Kidney glomerular epithelial cell (primary cell): ENCODE results near the gene POLD2.

Experiments
- DNase-seq: peaks from one replicate; lab custom pipeline; 2025; lab: John Stamatoyannopoulos, UW

The POLD2 gene

DNA sequence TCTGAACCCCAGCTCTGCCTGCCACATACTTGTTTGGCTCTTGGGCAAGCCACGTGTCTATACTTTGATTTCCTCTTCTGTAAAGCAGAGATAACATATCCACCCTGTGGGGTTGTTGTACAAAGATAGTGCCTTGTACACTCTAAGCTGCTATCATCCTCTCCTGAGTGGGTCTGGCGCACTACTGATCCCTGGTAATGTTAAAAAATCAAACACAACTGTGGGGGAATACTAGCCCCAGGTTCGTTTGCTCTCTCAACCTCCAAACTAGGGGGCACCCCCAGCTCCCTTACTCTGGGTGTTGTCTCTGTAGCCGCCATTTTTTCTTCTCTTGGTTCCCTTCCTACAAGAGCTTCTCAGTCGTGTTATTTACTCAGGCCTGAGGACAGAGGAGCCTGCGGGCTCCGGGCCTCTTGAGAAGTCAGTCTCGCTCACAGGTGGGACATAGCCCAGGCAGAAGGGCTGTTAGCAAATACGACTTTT lies 42.0 kb downstream of the POLD2 start:
- DNase-seq = no peak

DNA sequence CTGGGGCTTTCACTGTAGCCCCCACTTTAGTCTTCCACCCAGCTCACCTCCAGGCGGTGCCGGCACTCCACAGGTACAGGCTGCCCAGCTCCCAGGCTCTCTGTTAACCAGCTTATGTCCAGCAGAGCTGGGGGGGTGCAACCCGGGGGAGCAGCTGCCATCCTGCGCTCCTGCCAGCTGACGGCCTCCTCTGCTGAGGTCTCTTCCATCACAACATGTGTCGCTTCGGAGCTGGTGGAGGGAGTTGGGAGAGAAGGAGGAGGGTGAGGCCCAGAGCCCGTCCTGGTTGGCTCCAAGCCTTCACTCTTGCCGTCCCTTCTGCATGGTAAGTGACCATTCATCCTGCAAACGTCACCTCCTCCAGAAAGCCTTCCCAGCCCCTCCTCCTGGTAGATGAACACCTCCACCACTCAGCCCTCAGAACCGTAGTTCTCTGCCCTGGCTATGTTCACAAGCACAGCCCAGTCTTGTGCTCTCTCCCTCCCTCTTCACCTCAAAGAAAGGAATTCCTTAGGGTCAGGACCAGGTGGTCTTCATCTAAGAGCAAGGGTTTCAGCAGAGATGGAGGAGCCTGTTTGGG lies 42.6 kb downstream of the POLD2 start:
- no peak for DNase-seq

DNA sequence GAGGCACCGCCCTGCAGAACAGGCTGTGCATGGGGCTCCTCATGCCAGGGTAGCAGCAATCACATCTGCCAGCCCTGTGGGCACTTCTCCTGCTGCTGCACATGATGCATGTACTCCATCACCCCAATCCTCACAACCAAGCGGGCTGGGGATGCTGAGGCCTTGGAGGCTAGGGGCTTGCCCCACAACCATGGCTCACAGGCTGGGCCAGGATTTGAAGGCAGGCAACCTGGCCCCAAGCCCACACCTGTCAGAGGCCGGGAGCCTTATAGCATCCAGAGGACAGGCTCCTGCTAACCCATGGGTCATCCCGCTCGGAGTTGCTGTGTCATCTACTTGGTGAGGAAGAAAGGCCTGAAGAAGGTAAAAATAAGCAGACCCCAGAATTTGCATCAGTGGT lies 43.2 kb downstream of the POLD2 start:
- DNase-seq = no peak

DNA sequence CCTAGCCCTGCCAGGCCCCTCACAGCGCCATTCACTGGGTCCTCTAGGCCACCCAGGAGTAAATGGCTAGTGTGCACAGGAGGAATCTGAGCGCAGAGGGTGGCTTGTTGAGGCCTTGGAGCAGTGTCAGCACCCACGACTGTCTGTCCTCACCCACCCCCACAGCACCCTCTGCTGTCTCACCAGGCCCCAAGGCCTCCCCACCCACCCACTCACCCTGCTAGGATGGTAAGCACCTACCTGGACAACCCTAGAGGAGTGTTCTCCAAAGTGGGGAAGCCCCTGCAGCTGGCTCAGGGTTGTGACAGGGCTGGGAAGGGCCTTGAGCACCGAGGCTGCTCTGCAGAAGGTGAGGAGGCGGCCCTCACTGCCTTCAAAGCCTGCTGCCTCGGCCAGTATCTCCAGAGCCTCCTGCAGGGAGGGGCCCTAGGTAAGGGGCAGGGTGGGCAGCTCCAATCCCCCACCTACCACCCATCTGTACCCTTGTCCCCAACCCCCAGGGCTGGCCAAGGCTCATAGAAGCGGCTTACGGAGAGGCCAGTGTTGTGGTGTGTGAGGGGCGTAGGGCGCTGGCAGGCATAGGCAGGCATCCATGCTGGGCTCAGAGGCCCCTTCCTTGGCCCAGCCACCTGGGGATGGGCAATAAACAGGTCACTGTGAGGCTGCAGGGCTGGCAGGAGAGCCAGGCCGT lies 43.9 kb downstream of the POLD2 start:
- DNase-seq = no peak

DNA sequence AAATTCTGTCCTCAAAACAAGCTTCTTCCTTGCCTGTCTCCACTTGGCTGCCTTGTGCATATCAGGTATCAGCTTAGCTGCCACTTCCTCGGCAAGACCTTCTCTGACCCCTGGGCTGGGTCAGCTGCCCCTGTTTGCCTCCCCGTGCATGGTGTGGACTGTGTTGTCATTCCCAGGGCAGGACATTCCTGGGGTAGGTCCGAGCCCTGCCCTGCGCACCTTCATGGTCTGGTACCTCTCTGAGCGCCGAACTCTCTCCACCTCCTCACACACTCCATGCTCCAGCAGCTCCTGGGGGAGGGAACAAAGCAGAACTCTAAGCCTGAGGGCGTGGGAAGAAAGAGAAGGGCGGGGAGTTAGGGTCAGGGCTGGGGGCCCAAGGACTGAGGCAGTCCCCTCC lies 44.8 kb downstream of the POLD2 start:
- DNase-seq = peak; percentile 83

DNA sequence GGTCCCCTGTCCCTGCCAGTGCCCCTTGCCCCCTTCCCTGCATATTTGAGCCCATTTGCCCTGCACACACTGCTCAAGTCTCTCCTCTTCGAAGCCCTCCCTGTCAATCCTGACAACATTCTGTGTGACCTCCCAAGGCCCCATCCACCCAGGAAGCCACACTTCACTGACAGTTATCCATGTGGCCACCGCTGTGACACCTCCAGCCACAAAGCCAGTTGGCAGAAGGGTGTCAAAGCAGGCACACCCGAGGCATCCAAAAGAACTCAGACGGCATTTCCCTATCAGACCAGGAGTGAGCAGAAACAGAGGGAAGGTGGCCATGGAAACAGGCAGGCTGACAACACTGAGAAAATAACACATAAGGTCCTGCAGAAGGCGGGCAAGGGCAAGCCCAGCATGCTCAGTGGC lies 45.7 kb downstream of the POLD2 start:
- no peak for DNase-seq

DNA sequence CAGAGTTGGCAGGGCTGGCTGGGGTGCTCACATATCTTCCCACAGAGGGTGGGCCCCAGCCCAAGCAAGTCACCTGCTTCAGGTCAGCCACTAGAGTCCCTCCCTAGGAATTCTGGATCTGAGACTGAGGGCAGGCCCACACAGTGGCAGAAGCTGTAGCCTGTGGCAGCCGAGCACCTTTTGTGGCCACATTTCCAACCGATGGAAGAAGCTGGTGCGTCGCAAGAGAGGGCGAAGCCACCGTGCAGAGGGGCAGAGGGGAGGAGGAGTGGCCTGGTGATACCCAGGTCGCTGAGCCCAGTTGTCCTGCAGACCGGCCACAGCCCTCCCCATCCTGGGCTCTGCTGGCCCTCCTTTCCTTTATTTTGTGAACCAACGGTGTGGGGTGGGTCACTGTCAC lies 46.3 kb downstream of the POLD2 start:
- no peak for DNase-seq

DNA sequence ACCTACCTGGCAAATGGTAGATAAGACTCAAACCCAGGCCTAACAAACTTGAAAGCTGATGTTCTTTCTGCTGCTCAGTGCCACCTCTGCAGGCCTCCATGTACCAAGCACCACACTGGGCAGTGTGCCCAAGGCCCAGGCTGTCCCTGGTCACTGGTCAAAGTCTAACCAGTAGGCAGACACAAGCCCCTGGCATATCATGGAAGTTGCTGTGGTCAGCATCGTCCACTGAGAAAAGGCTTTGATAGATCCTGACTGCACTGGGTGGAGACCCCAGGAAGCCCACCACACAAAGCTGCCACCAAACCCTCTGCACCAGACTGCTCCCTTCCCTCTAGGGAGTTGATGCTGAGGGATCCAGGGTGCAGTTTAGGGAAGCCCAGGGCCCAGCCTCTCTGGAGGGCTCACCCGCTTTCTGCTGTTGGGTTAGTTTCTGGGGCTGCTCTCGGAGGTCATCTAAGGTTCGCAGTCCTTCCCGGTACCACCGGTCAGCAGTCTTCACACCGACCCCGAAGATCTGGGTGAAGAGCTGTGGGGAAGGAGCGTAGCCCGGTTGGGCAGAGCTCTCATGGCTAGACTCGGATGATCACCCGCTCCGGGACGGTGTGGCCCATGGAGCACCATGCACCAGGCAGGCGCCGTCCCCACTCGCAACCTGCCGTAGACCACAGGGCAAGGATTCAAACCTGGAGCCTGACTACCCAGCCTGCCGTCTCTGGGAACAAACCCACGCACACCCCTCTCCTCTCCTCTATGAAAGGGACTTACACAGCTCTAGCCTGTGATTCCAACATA lies 47.0 kb downstream of the POLD2 start:
- DNase-seq = no peak

DNA sequence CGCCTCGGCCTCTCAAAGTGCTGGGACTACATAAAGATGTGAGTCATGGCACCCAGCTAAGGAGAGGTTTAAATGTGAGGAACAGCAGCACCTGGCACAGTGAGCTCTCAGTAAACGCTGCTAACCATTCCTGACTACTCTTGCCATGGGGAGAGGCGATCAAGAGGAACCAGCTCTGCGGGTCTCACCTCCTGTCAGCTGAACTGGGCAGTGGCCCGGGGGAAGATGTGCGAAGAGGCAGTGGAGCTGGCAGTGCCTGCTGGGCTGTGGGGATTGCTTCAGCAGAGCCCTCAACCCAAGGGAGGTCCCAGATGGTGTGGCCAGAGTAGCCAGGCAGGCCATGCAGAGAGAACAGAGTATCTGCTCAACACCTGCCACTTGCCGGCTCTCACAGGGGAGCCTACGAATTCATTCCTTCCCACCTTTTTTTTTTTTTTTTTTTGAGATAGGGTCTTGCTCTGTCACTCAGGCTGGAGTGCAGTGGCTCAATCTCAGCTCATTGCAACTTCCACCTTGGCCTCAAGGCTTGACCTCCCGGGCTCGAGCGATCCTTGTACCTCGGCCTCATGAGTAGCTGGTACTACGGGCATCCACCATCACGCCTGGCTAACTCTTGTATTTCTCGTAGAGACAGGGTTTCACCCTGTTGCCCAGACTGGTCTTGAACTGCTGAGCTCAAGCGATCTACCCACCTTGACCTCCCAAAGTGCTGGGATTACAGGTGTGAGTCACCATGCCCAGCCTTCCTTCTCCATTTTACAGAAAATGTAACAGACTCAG lies 47.9 kb downstream of the POLD2 start:
- DNase-seq = no peak

DNA sequence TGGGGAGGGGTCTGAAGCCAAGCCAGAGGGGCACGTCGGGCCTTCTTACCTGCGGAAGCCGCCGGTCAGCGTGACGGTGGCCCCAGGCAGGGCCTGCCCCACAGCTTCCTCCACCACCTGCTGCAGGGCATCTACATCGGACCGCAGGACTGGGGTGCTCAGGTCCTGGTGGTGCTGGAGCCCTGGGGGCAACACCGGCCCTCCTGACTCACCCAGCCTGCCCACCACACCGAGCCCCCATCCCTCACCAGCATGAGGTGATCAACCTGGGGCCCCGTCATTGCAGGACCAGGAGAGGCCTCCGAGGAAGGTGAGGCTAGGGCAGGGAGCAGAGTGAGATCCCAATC lies 49.0 kb downstream of the POLD2 start:
- DNase-seq = no peak

DNA sequence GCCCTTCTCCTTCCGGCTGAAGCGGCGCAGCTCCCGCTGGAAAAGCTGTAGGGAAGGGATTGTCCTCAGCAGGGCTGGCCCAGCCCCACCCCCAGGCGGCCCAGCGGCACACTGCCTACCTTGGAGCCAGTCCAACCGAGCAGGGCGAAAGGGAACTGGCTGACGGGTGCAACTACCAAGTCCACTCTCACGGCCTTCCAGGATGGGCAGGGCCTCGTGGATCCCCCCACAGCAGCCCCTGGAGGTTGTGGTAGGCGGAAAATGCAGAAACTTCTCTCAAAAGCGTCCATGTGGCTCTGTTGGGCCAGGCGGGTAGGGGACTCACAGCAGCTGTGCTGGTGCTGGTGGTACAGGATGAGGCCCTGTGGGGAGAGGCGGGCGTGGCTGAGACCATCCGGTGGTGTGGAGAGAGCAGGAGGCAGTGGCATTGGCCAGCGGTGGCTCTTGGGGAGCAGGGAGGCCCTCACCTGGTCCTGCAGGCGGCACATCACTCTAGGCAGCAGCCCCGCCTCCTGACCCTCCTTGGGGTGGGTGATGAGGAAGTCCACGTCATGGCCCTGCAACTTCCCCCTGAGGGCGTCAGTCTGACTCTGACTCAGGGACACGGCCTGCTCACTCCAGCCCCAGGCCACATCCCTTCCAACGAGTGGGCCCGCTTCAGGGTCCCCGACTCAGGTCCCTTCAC lies 49.5 kb downstream of the POLD2 start:
- no peak for DNase-seq

DNA sequence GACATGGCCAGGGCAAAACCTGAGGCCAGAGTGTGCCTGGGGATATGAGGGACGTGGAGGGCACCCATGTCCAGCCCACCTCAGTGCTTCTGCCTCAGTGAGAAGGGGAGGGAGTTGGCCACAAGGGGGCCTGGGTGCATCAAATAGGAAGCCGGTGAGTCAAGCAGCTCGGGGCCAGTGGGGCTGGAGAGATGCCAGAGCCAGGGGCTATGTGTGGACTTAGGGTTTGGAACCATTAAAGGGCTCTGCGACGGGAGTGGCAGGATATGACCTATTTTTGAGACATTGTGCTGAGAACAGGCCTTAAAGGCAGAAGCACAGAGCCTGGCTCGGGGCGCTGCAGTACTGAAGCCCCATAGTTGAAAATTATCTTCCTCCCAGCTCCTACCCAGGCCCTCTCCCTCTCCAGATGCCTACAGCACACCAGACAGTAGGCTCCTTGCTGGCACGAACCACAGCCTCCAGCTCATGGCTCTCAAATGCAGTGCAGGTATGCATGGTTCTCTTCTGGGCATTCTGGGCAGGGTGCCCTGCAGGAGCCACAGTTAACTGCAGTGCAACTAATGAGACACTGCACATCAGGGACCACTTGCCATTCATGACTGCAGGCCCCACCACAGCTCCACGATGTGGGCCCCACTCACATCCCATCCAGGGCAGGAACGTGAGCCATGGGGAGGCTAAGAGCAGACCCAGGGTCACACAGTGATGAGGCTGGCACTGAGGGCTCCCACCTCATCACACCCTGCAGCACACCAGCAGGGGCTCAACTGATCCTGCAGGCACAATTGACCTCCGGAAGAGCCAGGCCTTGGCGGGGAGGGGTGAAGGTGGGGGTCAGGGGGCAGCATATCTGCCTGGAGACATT lies 50.8 kb downstream of the POLD2 start:
- DNase-seq = peak; percentile 50

DNA sequence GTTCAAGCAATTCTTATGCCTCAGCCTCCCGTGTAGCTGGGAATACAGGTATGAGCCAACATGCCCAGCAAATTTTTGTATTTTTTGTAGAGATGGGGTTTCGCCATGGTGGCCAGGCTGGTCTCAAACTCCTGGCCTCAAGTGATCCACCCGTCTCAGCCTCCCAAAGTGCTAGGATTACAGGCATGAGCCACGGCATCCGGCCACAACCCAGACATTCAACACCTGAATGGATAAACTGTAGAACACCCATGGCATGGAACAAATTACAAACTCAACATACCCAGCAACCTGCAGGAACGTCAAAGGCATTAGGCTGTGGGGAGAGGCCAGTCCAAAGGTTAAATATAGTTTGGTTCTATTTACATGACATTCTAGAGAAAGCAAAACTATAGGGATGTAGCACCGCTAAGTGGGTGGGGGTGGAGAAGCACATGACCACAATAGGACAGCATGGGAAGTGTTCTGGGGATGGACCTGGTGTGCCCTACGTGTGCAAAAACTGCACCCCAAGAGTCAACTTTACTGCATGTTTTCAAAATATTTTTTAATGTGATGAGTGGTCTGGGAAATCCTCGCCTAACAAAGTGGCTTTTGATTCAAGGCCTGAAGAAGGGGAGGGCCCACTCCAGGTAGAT lies 51.5 kb downstream of the POLD2 start:
- no peak for DNase-seq

DNA sequence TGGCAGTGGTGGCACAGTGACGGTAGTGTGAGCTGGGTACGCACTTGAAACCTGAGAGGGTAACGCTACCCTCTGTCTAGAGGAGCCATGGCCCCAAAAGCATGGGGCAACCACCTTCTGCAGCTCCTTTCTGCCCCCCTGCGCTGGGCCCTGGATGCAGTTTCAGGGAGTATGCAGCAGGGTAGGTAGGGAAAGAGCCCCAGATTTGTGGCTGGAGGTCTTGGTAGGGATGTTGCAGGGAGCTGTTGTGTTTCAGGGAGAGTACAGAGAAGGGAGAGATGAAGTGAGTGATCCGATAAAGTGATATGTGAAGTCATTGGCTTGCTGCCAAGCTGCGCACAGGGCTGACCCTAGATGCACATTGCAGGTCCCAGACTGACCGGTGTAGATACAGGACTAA lies 55.3 kb downstream of the POLD2 start:
- DNase-seq = no peak

DNA sequence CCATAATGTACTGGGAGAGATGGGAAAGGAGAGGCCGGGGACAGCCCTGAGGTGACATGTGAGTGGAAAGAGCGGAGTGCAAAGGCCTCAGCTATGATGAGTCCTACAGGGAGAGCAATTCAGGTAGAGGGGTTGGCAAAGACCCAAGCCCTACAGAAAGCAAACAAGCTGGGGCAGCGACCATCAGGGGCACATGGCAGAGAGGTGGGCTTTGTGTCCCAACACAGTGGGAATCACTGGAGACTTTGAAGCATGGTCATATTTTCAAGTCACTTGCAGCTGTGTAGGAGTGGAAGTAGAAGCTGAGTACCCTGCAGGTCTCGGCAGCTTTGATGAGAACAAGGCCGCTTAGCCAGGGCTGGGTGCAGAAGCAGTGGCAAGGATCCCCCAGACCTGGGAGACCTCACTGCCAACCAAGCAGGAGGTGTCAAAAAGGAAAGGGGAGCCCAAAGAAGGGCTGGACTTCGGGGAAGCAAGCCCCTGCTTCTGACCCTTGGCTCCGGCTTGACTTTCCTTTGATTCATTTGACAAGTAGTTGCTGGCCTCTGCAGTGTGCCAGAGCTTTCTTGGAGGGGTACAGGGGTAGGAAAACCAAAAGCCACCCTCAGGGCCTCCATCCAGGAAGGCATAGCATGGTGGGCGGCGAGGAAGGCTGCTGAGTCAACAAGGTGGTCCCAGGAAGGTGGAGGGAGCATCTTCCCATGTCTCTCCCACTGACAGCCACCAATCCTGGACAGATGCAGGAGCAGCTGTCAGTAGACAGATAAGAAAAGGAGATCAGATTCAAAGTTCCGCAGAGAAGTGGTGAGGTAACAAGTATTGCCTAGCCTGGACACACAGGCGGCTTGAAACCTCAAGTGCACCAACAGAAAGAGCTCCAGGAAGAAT lies 56.0 kb downstream of the POLD2 start:
- no peak for DNase-seq

DNA sequence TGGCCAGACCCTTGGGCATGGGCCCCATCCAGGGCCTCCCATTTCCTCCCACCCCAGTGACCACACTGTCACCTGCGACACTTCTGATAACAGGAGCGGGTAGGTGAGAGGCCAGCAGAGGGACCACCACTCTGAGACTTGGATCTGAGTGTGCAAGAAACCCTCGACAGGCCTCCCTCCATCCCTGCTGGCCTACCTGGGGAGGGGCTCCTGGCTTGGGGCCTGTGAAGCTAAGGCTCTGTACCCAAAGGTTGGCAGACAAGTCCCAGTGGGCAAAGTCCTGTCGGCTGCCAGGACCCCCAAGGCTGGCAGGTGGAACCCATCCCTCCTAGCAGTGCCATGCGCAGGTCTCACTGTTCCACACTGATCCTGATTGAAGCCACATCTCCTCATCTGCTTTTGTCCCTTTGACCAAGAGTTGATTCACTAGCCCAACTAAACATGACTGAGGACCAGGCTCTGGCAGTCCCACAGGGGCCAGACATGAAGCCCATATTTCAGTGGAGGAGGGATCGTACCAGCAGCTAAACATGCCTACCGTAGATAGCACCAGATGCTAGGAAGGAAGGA lies 56.8 kb downstream of the POLD2 start:
- DNase-seq = no peak

DNA sequence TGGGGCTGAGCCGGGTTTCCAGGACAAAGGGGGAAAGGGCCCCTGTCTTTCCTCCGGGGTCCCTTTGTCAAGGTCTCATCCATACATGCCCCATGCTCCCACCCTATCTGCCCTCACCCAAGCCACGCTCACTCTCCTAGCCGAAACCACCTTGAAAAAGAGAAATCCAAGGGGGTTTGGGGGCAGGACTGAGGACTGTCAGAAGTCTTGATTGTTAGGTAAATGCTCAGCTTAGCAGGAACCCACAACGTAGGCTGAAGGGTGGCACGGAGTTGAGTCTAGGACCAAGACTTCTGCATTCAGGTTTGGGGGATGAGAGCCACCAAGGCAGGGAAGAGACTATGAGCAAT lies 57.3 kb downstream of the POLD2 start:
- DNase-seq = no peak

DNA sequence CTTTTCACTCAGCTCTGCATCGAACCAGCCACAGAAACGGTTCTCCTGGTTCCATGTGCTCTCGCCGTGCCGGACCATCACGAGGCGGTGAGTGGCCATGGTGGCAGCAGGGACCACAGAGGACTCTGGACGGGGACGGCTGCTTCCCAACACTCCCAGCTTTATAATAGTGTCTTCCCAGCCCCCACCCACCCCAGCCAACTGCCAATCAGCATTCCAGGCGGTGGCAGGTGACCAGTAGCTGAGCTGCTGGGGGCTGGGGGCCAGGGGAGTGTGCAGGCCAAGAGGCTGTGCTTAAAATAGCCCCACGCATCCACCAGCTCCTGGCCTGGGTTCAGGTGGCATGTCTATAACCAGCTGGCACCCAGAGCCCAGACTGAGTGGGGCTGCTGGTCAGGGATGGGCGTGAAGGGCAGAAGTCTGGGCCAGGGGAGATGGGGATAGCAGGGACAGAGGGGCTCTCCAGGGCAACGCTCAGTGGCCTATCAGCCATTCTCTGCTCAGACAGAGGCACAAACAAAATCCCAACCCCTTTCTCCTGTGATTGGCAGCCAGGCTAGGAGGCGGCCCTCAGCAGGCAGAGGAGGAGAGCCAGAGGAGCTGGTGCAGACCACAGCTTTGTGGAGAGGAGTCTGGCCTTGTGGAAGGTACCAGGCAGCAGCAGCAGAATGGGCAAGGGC lies 57.8 kb downstream of the POLD2 start, which contains the start of gene PGAM2:
PGAM2 (minus strand) TSS at position 137 of the 680 bp plus-strand sequence; CDS start at position 99, 38 bp downstream.
- DNase-seq = no peak
